Activated T-cell treated with anti-CD3 and anti-CD28 coated beads for 48 hours (primary cell): ENCODE results near the gene PHF3.

ENCODE experiments used
- DNase-seq: peaks from one replicate; pipeline ENCODE4 v3.0.0-alpha.2; 2020; ENCODE audit warnings: low read depth

The PHF3 gene

GRCh38 chr6:63635588-63636517 is at the start of gene PHF3:
Gene PHF3 (plus strand): TSS chr6:63635802. CDS start chr6:63646552, 10,750 bp downstream.
- peak; percentile 91 for DNase-seq

GRCh38 chr6:63589952-63590411 is 45.6 kb upstream of the PHF3 start:
- DNase-seq: no peak

DNA sequence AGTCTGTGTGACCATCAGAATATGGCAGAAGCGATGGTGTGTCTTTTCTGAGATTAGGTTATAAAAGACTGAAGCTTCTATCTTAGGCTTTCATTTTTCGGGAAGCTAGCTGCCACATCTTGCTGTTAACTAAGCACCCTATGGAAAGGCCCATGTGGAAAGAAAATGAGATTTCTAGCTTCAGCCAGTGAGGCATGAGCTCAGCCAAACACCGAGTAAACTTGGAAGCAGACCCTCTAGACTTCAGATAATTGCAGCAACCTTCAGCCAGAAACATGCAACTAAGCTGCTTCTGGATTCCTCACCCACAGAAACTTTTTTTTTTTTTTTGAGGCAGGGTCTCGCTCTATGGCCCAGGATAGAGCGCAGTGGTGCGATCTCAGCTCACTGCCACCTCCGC is 42.7 kb upstream of the PHF3 start:
- no peak for DNase-seq

- no peak for DNase-seq
These were observed 38.2 kb upstream of the PHF3 start for GRCh38 chr6:63597141-63598048.

GRCh38 chr6:63598049-63599036 is 37.3 kb upstream of the PHF3 start:
- DNase-seq: peak; percentile 58

DNA sequence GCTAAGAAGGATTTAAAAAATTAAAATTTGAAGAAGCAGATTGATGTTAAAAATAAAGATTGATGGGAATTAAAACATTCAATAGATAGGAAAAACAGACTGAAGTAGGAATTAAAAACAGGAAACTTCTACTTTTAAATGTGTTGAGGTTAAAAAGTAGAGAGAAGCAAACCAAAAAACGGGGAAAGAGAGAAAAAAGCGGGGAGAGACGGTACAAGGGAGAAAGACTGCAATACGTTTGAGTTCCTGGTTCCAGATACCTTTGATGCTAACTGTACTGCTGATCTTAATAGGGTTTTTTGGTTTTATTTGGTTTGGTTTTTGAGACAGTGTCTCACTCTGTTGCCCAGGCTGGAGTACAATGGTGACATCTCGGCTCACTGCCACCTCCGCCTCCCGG is 36.4 kb upstream of the PHF3 start:
- DNase-seq: no peak

DNA sequence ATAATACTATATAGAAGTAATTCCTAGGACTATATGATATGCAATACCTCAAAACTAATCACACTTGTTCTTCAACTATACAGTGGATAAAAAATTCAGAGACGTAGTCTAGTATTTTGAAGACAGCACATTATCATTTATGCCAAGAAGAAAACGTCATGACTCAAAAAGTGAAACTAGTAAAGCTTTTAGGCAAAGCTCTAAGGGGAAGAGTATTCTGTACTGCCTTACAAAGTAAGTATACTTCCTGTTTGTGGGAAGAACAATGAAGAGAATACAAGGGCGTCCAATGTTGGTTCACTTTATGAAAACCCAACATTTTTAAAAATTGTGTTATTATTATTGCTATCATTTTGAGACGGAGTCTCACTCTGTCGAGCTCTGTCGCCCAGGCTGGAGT is 35.5 kb upstream of the PHF3 start:
- no peak for DNase-seq

DNA sequence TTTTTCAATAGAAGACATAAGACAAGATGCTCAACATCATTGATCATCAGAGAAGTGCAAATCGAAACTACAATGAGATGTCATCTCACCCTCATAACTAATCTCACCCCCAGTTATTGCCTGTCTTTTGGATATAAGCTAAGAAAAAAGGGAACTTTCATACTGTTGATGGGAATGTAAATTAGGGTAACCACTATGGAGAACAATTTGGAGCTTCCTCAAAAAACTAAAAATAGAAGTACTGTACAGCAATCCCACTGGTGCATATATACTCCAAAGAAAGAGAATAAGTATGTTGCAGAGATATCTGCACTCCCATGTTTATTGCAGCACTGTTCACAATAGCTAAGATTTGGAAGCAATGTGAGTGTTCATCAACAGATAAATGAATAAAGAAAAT is 26.4 kb upstream of the PHF3 start:
- no peak for DNase-seq

GRCh38 chr6:63610944-63611343 is 24.7 kb upstream of the PHF3 start:
- no peak for DNase-seq

DNA sequence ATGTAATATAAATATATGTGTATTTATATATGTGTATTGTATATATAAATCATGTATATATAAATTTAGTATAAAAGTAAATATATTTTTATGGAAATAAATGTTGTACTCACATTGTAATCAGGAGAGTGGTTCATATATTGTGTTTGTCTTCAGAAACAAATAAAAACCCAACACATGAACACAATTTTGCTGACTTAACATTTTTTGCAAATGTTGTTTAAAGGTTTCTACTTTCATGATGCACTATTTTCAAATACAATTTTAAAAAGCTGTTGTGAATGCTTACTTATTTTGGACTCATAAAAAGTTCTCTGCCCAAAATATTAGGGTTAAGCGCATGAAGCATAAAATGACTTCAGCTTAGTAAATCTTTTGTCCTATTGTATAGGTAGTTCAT is 24.0 kb upstream of the PHF3 start:
- no peak for DNase-seq

DNA sequence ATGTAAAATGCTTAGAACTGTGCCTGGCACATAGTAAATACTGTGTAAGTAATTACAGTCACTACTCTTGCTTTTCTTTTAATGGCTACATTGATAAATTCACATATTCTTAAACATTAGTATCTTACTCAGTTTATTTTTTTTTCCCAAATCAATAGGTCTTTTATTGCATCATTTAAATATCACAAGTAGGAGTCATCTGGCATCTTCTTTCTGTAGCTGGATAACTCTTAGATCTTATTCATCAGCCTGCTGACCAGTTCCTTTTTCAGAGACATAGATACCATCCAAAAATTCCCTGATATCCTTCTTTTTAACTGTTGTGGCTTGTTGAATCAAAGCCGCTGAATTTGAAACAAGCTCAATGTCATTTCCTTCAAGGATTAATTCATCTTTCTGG is 20.0 kb upstream of the PHF3 start:
- DNase-seq: no peak

GRCh38 chr6:63624091-63624490 is 11.5 kb upstream of the PHF3 start:
- DNase-seq: no peak

DNA sequence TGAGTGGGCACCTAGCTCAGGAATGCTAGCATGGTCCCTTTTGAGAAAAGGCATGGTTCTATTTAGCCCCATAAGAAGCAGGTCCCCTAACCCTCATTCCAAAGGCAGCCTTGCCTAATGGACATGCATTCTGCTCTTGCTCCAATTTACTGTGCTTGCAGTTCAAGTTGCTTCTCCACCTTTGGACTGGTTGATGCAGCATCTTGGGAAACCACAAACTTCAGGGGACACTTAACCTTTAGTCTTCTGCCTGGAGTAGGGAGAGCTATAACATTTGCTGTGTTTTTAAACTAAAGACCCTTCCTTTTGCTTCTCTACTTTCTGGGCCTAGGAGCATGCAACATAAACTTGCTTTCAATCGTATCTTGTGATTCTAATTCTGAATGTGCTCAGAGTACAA is 5.1 kb upstream of the PHF3 start:
- no peak for DNase-seq

- no peak for DNase-seq
These were observed 972 bp upstream of the PHF3 start for GRCh38 chr6:63634630-63635029.

- DNase-seq: peak; percentile 2
These were observed 401 bp upstream of the PHF3 start for GRCh38 chr6:63635215-63635587.

DNA sequence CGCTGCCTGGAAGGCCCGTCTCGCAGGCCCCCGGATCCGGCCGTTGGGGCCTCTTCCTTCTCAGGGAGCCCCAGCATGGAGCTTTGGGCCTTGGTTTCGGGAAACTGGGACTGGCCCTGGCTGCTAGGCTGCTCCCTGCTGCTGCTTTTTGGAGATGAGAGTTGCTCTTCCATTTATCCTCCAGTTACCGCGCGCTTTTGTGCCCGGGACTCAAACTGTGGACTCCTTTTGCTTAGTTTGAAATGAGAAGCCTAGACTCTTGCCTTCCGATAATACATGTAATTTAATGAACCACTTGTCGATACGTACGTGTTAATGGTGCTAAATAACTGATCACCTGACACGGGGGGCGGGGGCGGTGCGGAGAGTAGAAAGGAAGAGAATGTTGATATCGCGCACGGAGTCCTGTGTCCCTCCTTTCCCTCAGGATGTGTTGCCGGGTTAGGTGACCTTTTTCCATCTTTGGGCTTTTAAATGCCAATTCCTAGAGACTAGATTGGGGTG is 968 bp downstream of the PHF3 start:
- peak; percentile 51 for DNase-seq

GRCh38 chr6:63637865-63638445 is 2.4 kb downstream of the PHF3 start:
- no peak for DNase-seq

DNA sequence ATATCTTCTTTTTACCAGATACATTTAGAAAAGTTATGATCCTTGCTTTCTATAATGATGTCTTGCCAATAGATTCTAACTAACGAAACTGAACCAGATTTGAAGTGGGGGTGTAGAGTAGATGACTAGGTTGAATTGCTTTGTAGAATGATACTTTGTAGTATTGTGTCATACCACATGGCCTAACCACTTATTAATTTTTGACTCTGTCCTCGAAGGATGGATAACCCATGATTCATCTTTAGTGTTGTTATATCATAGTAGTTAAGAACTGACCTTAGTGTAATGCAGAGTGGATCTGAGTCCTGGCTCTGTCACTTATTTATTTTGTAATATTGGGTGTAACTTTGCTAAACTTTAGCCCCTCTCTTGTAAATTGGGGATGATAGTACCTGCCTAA is 4.5 kb downstream of the PHF3 start:
- no peak for DNase-seq

GRCh38 chr6:63643862-63644261 is 8.3 kb downstream of the PHF3 start:
- DNase-seq: no peak

DNA sequence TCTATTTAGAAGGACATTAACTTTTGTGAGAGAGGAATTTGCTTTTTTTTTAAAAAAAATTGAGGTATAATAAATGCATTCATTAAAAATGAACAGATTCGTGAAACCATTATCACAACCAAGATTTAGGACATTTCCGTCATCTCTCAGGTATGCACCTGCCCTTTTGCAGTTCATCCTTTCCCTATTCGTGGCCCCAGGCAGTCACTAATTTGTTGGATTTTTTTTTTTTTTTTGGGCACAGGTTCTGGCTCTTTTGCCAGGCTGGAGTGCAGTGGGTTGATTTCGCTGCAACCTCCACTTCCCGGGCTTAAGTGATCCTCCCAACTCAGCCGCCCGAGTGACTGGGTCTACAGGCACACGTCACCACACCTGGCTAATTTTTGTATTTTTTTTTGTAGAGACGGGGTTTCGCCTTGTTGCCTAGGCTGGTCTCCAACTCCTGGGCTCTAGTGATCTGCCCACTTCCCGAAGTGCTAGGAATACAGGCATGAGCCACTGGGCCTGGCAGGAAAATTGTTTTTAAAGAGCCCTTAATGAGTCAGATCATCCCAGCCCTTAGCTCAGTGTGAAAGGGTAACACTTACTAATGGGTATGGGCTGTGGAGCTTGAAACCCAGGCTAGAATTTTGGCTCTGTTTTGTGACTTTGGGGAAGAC is 9.2 kb downstream of the PHF3 start:
- no peak for DNase-seq

GRCh38 chr6:63649269-63649668 is 13.7 kb downstream of the PHF3 start:
- no peak for DNase-seq
